GM19395 (cell line): ENCODE measurements around the gene GRHL1.
"Not testable (repeated sequence)": the region's sequence is repeated elsewhere in the genome, so short reads cannot be mapped to it uniquely, and the experiment has no call there.

Experiments
- ATAC-seq: cut with Tn5 transposase; IDR thresholded peaks from one replicate; pipeline ENCODE4 v1.9.1; 2021; ENCODE audit warnings: mild to moderate bottlenecking, moderate library complexity; ENCODE audit not compliant: unreplicated experiment

GRHL1 gene

DNA sequence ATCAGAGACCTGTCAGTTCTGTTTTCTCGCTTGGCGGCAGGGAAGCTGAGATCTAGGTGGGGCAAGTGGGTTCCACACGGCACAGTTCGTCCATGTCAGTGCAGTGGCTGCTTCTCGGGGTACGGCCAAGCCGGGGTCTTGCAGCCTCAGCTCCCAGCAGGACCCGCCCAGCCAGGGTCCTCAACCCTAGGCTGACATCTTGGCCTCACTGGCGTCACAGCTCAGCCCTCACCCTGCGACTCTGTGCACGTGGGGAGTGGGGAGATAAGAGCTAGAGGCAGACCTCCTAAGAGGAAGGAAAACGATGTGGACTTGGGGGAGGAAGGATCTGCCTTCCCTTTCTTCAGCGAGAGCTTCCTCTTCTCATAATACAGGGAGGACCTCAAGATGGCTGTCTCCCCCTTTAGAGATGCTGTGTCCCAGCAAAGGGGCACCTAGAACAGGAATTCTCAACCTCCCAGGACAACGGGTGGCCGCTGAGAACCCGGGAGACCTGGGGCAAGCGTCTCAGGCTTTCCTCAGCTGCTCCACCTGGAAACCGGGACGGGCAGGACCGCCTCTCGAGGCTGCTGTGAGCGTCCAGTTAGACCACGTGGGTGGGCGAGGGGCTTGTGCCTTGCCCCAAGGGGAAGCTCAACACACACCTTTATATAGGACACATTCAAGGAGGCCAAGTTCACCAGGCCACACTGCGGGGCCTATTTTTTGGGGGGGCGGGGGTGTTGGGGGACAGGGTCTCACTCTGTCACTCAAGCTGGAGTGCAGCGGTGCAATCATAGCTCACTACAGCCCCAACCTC is 68.3 kb downstream of the GRHL1 start:
- ATAC-seq: no peak

DNA sequence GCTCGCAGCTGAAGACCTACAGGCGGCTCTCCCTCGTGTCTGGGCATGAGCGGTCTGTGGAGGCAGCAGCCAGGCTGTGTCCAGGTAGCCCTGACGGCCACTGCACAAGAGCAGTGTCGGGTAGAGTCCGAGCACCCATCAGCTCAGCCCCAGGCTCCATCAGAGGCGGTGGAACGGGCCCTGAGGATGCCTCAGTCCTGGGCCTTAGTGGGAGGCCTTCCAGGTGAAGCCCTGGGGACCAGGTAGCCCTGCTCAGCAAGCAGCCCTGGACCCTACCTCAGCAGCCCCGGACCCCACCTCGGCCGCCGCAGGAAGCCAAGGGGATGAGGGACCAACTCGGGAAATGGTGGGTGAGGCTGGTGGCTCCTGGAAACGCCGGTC is 70.5 kb downstream of the GRHL1 start:
- ATAC-seq: no peak

DNA sequence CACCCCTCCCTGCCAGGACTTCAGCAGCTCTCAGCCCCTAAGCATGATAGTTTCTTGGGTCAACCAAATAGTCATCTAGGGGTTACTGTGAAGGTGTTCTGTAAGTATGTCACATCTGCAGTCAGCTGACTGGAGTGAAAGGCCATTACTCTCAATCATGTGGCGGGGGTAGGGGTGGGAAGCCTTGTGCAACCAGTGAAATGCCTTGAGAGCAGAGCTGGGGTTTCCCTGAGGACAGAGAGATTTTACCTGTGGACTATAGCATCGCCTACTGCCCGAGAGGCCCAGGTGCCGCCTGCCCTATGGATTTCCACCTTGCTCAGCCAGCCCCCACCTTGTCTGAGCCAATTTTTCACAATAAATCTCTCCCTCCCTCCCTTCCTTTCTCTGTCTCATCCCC is 71.0 kb downstream of the GRHL1 start:
- ATAC-seq: no peak

DNA sequence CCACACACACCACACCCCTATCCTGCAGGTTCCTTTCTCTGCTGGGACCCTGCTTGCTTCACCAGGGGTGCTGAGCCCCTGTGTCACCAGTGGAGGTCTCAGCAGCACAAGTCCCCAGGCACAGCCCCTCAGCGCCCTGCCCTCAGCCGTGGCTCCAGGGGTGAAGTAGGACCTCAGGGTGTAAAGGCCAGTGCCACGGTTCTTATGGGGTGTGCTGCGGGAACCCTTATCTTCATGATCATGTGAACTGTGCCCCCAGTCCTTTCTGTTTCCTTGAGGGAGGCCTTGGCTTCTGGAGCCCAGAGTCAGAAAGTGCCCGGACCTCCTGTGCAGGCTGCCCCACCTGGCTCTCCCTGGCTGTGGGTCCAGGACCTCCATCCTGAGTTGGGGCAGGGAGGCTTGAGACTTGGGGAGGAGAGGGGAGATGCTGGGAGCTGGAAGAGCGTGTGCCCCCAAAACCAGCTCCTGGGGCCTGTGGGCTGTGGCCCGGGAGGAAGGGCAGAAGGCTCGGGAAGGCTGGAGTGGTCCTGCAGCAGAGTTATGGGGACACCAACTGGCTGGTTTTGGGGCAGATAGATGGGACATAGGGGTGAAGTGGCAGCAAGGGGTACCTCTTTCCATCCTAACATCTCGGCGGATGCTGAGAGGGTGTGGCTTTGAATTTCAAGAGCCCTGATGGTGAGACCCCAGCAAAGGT is 71.6 kb downstream of the GRHL1 start:
- ATAC-seq: no peak

DNA sequence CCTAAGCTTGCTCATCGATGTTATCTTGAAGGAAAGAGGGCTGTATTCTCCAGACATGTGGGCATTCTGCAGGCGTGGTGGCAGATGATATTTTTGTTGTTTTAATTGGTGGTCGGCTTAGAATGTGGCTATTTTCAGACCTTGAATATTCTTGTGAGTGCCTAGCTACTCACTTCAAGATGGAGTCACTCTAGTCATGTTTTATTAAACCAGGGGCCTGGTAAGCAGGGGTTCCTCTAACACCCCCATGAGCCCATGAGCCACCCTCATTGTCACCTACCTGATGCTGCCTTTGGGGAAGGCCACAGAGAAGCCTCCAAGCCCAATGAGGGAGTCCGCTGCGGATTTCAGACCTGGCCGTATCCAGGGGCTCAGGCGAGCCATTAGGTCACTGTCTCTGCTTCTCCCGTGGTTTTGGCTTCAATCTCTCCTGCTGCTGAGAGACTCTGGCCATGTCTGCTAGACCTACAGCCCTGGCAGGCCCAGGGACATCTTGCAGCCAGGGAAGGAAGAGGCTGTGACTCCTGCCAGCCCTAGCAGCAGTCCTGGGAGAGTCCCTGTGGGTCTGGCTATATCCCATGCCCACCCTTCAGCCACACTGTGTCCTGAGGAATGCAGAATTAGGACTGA is 75.6 kb downstream of the GRHL1 start:
- no peak for ATAC-seq

DNA sequence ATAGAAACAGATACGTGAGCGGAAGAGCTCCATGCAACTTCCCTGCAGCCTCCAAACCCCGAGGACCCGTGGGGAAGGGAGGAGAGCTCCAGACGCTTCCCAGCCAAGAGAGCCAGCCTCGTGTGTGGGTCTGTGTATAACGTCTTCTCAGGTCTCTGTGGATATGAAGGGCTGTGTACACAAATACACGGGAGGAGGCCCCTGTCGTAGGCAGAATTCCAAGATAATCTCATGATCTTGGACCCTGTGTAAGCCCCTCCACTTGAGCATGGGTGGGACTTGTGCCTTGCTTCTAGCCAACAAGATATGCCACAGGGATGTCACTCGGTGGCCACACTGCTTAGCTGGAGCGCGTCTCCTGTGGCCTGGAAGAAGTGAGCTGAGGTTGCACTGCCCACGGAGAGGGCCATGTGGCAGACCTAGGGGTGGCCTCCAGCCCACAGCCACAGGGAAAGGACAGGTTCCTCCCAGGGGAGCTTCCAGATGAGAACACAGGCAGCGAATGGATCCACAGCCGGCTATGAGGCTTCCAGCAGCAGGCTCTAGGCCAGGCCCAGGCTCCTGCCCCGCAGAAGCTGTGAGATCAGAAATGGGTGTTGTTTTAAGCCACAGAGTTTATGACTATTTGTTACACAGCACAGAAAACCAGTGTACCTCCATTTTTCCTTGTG is 76.3 kb downstream of the GRHL1 start:
- ATAC-seq: no peak

DNA sequence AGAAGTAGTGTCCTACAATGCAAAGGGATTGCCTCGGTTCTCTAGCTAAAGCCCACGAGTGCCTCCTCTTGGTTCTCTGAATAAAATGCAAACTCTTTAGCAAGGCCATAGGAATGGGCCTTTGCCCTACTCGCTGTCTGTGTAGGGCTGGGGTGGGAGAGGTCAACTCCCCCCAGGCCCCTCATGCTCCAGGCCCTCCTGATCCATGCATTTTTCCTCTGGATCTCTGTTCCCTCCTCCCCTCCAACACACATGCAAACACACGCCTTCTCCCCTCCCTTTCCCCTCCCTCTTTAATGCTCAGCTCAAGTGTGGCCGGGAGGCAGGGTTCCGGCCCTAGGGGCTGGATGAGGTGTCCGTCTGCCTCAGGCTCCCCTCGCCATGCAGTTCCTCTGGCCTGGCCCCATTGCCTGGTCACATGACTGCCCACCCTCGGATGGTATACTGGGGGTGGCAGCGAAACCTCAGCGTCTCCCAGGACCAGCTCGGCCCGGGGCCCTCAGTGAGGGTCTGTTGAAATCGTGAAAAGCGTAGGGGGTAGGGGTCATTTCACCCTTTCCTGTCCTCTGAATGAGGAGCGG is 77.0 kb downstream of the GRHL1 start:
- ATAC-seq: no peak

DNA sequence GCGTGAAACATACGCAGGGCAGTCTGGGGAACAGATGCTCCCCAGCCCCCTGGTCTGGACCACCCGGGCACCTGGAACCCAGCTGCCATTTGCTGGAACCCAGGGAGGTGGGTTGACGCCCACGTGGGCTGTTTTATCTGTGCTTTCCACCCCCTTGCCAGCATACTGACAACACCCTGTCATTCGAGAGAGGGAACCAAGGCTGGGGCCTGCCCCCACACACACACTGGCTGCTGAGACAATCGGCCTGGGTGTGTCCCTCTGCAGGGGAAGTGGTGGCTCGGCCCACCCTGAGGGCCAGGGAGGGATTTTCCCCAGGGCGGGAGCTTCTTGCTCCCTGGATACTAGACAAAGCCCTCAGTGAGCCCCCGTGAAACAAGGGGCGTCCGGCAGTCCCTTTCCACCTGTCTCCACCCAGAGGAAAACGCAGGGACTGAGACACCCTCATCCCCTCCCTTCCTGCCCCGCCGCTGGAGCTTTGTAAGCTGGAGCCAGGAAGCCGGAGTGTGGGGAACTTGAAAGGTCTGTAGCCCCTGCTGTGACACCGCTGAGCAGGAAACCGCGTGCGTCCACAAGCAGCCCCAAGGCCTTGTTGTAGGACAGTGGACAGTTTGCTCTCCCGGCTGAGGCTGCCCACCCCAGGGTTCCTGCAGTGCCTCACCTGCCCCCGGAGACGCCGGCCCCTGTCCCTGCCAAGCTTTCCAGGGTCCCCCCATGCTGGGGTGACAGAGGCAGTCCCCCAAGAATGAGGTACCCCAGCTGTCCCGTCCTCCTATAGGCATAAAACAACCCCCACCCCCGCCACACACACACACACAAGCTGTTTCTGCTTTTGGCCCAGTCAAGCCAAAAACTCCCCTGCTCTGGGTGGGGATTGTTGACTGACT is 77.7 kb downstream of the GRHL1 start:
- ATAC-seq: no peak

DNA sequence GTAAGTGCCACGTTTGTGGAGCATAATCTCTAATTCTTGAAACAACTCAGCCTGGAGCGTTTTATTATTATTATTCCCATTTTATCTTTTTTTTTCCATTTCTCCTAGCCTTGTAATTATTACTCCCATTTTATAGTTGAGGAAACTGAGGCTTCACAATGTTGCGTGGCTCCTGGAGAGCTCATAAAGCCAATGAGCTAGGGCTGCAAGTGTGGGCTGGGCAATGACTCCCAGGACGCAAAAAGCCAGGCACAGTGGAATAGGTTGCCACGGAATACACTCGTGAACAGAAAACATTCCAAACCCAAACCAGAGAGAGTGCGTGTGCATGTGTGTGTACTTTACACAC is 78.4 kb downstream of the GRHL1 start:
- ATAC-seq: no peak

DNA sequence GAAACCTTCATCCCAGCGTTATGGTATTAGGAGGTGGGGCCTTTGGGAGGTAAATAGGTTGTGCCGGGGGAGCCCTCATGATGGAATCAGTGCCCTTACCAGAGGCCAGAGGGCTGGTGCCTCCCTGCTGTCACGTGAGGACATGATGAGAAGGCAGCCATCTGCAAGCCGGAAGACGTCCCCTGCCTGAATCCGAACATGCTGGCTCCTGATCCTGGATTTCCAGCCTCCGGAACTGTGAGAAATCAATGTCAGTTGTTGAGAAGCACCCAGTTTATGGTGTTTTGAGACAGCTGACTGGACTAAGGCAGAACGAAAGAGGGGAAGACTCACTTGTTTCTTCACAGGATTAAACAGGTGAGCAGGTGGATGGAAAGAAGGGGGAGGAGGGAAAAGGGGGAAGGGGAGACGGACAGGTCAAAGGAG is 78.8 kb downstream of the GRHL1 start:
- no peak for ATAC-seq

DNA sequence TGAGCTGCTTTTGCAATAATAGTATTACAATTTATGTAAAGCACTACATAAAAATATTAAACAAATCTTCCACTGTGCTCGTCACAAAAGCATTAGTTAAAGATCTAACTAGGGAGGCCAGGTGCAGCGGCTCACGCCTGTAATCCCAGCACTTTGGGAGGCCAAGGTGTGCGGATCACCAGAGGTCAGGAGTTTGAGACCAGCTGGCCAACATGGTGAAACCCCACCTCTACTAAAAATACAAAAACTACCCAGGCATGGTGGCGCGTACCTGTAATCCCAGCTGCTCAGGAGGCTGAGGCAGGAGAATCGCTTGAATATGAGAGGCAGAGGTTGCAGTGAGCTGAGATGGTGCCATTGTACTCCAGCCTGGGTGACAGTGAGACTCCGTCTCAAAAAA is 79.3 kb downstream of the GRHL1 start:
- ATAC-seq: not testable (repeated sequence)

DNA sequence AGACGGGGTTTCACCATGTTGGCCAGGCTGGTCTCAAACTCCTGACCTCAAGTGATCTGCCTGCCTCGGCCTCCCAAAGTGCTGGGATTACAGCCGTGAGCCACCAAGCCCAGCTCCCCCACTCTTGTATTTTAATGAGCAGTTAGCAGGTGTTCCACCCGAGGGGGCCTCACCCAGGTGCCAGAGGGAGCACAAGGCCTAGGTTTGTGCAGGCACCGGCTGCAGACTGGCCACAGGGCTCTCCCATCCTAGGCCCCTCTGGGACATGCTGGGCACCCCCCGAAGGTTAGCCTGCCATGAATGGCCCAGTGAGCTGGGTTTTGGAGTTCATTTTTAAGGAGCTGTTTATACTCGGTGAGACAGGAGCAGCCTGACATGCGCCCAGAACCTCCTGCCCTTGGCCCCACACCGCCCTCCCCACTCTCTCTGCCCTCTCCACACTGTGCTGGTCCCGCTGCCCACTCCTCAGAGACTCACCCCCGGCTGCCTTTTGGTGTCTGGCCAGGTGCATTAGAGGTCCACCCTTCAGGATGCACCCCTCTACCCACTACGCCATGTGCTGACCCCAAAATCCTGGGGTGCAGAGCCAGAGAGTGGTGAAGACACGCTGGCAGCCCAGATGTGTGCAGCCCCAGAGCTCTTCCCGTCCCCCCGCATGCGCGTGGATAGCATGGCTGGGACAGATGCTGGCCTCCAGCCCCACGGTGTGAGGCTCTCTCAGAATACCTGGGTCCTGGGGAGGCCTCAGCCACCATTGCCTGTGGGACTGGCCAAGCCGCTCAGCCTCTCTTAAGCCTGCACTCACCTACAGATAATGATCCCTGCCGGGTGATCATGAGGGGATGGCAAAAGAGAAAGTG is 80.6 kb downstream of the GRHL1 start:
- ATAC-seq: no peak

DNA sequence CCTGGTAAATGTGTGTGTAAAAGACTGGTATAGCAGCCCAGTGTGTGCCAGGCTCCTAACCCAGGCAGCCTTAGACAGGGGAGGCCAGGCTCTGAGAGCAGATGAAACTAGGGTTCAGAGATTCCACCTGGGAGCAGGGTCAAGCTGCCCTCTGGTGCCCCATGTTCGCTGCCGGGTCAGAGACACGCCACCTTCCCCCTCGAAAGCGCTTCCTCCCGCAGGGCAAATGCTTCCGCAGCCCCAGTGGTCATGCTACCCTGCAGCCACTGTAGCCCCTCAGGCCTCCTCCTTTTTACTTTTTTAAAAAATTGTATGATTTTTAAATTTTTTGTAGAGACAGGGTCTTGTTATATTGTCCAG is 81.2 kb downstream of the GRHL1 start:
- ATAC-seq: no peak

DNA sequence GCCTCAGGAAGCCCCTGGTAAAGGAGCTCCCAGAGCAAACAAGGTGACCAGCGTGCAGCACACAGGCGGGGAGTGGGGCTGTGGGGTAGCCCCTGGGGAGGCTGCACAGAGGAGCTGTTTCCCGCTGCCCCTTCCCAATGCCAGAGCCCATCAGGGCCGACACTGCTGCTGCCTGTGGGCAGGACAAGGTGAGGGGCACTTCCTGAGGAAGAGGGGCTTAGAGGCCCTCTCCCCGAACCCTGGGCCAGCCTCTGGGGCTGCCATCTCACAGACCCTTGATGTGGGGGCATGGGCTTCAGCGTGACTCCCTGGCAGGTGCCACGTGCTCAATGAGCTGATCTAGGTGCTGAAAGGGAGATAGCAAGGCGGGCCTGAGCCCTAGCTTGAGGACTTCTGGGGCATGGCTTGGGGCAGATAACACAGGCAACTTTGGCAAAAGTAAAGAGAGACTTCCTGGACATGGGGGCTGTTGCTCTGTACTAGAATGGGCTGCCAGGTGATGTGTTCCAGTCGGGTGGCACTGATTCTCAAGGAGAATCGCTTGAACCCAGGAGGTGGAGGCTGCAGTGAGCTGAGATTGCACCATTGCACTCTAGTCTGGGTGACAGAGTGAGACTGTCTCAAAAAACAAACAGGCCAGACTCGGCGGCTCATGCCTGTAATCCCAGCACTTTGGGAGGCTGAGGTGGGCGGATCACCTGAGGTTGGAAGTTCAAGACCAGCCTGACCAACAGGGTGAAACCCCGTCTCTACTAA is 81.9 kb downstream of the GRHL1 start:
- ATAC-seq: no peak

DNA sequence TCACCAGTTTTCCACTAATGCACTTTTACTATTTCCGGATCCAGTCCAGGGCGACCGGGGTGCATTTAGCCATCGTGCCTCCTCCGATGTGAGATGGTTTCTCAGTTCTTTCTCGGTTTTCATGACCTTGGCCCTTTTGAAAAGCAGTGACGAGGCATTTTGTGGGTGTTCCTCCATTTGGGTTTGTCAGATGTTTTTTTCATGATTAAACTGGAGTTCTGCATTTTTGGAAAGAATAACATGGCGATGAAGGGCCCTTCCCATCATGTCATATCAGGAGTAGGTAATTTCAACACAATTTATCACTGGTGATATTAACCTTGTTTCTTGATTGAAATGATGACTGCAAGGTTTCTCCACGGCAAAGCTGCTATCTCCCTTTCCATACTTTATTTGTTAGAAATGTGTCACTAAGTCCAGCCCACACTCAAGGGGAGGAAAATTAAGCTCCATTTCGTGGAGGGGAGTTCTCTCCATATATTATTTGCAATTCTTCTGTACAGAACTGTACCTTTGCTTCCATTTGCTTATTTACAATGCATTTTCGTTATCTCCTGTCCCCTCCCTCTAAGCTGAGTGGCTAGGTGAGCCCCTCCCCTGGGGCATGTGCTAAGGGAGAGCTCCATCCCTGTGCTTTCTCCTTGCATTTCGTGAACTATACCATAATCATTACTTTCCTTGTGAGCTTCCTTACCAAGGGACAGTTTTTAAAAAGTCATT is 83.0 kb downstream of the GRHL1 start:
- no peak for ATAC-seq

DNA sequence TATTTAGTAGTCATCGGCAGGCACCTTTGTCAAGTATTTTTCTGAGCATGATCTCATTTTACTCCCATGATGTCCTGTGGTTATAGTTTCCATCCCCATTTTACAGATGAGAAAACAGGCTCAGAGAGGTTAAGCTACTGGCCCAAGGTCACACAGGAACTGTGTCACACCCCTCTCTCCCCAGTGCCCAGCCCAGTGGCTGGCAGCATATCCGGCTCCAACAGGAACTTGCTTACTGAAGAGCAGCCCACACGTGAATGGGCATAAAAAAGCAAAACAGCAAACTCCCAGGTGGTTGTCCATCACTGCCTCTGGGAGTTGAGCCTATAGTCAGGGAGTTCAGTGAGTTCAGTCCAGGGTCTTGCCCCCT is 83.5 kb downstream of the GRHL1 start:
- no peak for ATAC-seq

DNA sequence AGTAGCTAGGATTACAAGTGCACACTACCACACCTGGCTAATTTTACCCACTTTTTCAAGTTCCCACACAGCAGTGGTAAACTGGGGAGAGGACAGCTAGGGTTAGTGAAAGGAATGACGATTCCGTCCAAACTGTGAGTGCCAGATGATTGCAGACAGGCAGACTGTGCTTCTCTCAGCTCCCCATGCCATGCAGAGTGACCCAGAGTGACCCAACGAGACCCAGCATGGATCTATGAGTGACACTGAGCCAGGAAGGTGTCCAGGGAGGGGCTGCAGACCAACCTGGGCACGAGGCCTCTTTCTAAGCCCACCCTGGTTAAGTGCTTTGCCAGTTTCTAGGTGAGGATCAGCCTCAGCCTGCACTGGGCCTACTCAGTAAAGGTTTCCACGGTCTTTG is 84.1 kb downstream of the GRHL1 start:
- no peak for ATAC-seq
